ENCODE results near the gene MT1B. TPM values are rescaled to one million over a fixed set of nuclear protein-coding genes. Genes with fewer than 3 reads are reported as not detected.
A peak's percentile ranks its signal among the peaks of the same experiment; 100 is the strongest.

The MT1B gene
- total and polyA plus RNA-seq, 2 experiments from 2014 or later, result 0.47 TPM; not detected in 1

DNA sequence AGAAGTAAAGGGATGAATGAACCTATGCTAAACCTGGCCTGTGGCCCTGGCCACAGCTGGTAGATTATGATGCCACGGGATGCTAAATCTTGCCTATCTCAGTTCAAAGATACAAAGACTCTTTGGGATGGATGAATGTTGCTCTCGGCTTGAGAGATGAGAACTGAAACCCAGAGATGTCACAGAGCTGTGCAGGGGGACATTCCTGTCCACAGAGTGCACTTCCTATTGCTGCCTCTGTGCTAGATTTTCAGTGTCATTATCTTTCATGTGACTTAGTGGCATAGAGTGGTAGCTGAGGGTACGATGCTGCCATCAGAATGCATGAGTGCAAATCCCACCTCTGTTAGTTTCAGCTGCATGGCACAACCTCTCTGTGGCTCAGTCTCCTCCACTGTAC, 21.6 kb upstream of the MT1B start:
- Histone ChIP-seq H4K20me1 (ENCODE audit: insufficient read depth, poor library complexity, severe bottlenecking) (no peaks in the 10 kb centered on the region), H3K27me3 (peaks cover 79% of the 10 kb centered on the region), H3K36me3 (replicated peaks; ENCODE audit: insufficient read depth, low read depth) (no peaks in the 10 kb centered on the region), H2AFZ (no peak overlapping the region), H3K4me1 (ENCODE audit: insufficient read depth) (peaks cover 12% of the 10 kb centered on the region), H3K4me3 (no peak overlapping the region), H3K4me2 (no peak overlapping the region), H3K27ac (no peak overlapping the region), H3K9me3 (ENCODE audit: low read depth) (no peaks in the 10 kb centered on the region), H3K9me2 (replicated peaks; ENCODE audit: insufficient read depth) (no peaks in the 10 kb centered on the region), H3K79me2 (no peaks in the 10 kb centered on the region)
- WGBS (ENCODE audit: low lambda C conversion rate, missing lambda C conversion rate), result 75% methylated on average over 3 of the region's 3 CpGs
- TF ChIP-seq, protein P1, sequence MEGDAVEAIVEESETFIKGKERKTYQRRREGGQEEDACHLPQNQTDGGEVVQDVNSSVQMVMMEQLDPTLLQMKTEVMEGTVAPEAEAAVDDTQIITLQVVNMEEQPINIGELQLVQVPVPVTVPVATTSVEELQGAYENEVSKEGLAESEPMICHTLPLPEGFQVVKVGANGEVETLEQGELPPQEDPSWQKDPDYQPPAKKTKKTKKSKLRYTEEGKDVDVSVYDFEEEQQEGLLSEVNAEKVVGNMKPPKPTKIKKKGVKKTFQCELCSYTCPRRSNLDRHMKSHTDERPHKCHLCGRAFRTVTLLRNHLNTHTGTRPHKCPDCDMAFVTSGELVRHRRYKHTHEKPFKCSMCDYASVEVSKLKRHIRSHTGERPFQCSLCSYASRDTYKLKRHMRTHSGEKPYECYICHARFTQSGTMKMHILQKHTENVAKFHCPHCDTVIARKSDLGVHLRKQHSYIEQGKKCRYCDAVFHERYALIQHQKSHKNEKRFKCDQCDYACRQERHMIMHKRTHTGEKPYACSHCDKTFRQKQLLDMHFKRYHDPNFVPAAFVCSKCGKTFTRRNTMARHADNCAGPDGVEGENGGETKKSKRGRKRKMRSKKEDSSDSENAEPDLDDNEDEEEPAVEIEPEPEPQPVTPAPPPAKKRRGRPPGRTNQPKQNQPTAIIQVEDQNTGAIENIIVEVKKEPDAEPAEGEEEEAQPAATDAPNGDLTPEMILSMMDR (IDR thresholded peaks at IDR 0.05; ENCODE audit: poor library complexity), result no peak
- TF ChIP-seq EZH2phosphoT487 (IDR thresholded peaks at IDR 0.05; ENCODE audit: low read depth, severe bottlenecking, unreplicated experiment) (no peak), EZH2 (IDR thresholded peaks at IDR 0.05; ENCODE audit: borderline replicate concordance) (no peak)
- DNase-seq (ENCODE audit: low spot score), result no peak

DNA sequence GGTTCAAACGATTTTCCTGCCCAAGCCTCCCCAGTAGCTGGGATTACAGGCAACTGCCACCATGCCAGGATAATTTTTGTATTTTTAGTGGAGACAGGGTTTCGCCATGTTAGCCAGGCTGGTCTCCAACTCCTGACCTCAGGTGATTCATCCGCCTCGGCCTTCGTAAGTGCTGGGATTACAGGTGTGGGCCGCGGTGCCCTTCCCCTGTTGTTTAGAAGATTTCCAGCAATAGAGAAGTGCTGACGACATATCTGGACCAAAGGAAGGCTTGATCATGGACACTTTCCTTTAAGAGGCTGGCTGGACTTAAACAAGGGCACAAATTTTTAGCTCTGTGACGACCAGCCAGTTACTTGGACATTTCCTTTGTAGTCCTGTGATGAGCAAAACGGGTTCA, 20.5 kb upstream of the MT1B start:
- Histone ChIP-seq H3K79me2 (no peaks in the 10 kb centered on the region), H3K27ac (no peak overlapping the region), H3K27me3 (peaks cover 82% of the 10 kb centered on the region), H2AFZ (no peak overlapping the region), H3K9me2 (replicated peaks; ENCODE audit: insufficient read depth) (no peaks in the 10 kb centered on the region), H3K4me2 (no peak overlapping the region), H3K4me1 (ENCODE audit: insufficient read depth) (peaks cover 13% of the 10 kb centered on the region), H3K4me3 (no peak overlapping the region), H3K36me3 (replicated peaks; ENCODE audit: insufficient read depth, low read depth) (no peaks in the 10 kb centered on the region), H4K20me1 (ENCODE audit: insufficient read depth, poor library complexity, severe bottlenecking) (no peaks in the 10 kb centered on the region), H3K9me3 (ENCODE audit: low read depth) (no peaks in the 10 kb centered on the region)
- peak; percentile 45 for TF ChIP-seq EZH2 (IDR thresholded peaks at IDR 0.05; ENCODE audit: borderline replicate concordance)
- TF ChIP-seq, protein P1 (IDR thresholded peaks at IDR 0.05; ENCODE audit: poor library complexity), result no peak
- TF ChIP-seq EZH2phosphoT487 (IDR thresholded peaks at IDR 0.05; ENCODE audit: low read depth, severe bottlenecking, unreplicated experiment), result peak; percentile 6
- WGBS (ENCODE audit: low lambda C conversion rate, missing lambda C conversion rate), result 57% methylated on average over 10 of the region's 10 CpGs
- DNase-seq (ENCODE audit: low spot score), result no peak

DNA sequence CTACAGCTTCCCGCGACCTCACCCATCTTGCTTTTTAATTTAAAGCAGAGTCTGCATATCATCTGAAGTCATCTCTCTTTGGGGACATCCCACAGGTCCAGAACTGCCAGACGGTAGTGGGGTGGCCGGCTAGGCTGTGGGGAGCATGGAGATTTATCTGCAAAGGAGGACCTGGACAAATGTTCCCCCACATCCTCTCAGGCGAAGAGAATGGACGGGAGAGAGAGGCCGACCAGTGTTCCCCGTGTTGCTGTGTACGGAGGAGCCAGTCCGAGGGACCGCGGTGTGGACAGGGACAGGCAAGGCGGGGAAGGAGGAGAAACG, 19.9 kb upstream of the MT1B start:
- H2AFZ ChIP-seq, result peak overlapping the region; percentile 28
- peak overlapping the region; percentile 39 for H3K4me3 ChIP-seq
- H3K27ac ChIP-seq, result no peak overlapping the region
- H3K27me3 ChIP-seq, result peaks cover 82% of the 10 kb centered on the region
- H3K9me3 ChIP-seq (ENCODE audit: low read depth), result no peaks in the 10 kb centered on the region
- peaks cover 13% of the 10 kb centered on the region for H3K4me1 ChIP-seq (ENCODE audit: insufficient read depth)
- H3K79me2 ChIP-seq, result no peaks in the 10 kb centered on the region
- 17% methylated on average over 14 of the region's 14 CpGs for WGBS (ENCODE audit: low lambda C conversion rate, missing lambda C conversion rate)
- H3K9me2 ChIP-seq (replicated peaks; ENCODE audit: insufficient read depth), result no peaks in the 10 kb centered on the region
- TF ChIP-seq EZH2 (IDR thresholded peaks at IDR 0.05; ENCODE audit: borderline replicate concordance), result no peak
- TF ChIP-seq EZH2phosphoT487 (IDR thresholded peaks at IDR 0.05; ENCODE audit: low read depth, severe bottlenecking, unreplicated experiment), result peak; percentile 10
- no peak for DNase-seq (ENCODE audit: low spot score)
- H3K4me2 ChIP-seq, result peak overlapping the region; percentile 89
- no peaks in the 10 kb centered on the region for H4K20me1 ChIP-seq (ENCODE audit: insufficient read depth, poor library complexity, severe bottlenecking)
- no peaks in the 10 kb centered on the region for H3K36me3 ChIP-seq (replicated peaks; ENCODE audit: insufficient read depth, low read depth)

DNA sequence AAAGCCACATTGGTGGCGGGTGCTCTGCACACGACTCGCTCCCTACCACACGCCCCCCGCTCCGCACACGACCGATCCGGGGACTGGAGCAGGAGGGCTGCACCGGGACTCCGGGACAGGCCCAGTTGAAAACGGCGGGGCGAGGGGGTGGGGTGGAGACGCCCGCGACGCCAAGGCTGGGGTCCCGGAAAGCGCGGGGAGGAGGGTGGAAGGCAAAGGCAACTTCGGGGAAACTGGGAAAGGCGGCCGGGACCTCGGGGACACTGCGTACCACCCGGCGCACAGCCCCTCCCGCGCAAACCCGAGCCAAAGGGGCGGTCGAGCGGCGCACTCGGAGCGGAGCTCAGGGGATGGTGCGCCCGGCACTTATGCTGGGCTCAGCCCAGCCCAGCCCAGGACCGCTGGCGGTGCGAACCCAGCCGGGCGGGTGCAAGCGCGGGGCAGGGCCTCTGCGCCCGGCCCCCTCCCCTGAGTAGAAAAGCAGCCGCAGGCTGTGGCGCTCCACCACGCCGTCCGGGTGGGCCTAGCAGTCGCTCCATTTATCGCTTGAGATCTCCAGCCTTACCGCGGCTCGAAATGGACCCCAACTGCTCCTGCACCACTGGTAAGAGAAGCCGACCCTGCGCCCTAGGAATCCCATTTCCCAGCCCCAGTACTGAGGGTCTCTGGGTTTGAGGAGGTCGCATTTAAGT, 19.4 kb upstream of the MT1B start, which contains the start of gene MT1M:
Gene MT1M, plus strand, starts transcription at position 504 of the 692 bp plus-strand sequence. Its CDS starts 73 bp downstream, at position 577.
- H3K27me3 ChIP-seq, result peaks cover 84% of the 10 kb centered on the region
- TF ChIP-seq EZH2 (IDR thresholded peaks at IDR 0.05; ENCODE audit: borderline replicate concordance), result no peak
- no peak for TF ChIP-seq EZH2phosphoT487 (IDR thresholded peaks at IDR 0.05; ENCODE audit: low read depth, severe bottlenecking, unreplicated experiment)
- TF ChIP-seq, protein P1 (IDR thresholded peaks at IDR 0.05; ENCODE audit: poor library complexity), result no peak
- peak; percentile 26 for DNase-seq (ENCODE audit: low spot score)

More for the DNA sequence above, 19.4 kb upstream of the MT1B start, which contains the start of gene MT1M:
- H3K4me1 ChIP-seq (ENCODE audit: insufficient read depth), result peaks cover 13% of the 10 kb centered on the region
- H3K9me2 ChIP-seq (replicated peaks; ENCODE audit: insufficient read depth), result no peaks in the 10 kb centered on the region
- no peaks in the 10 kb centered on the region for H3K36me3 ChIP-seq (replicated peaks; ENCODE audit: insufficient read depth, low read depth)
- H3K79me2 ChIP-seq, result no peaks in the 10 kb centered on the region
- H3K27ac ChIP-seq, result no peak within 1 kb of the TSS
- H3K4me2 ChIP-seq, result peak within 1 kb of the TSS; percentile 89
- peak within 1 kb of the TSS; percentile 39 for H3K4me3 ChIP-seq
- H2AFZ ChIP-seq, result peak within 1 kb of the TSS; percentile 28
- no peaks in the 10 kb centered on the region for H4K20me1 ChIP-seq (ENCODE audit: insufficient read depth, poor library complexity, severe bottlenecking)
- WGBS (ENCODE audit: low lambda C conversion rate, missing lambda C conversion rate), result 2% methylated on average over 49 of the region's 61 CpGs
- H3K9me3 ChIP-seq (ENCODE audit: low read depth), result no peaks in the 10 kb centered on the region

Measured in hepatocyte (in vitro differentiated cells).